NCI-H345 (cell line): ENCODE results near the gene TIAM1.
"Not testable (repeated sequence)": the region's sequence is repeated elsewhere in the genome, so short reads cannot be mapped to it uniquely, and the experiment has no call there.

Source experiments
- DNase-seq: peaks from one replicate; lab custom pipeline; 2025; lab: John Stamatoyannopoulos, UW

TIAM1 gene

GRCh38 chr21:31252091-31252490, 92.0 kb downstream of the TIAM1 start:
- no peak for DNase-seq

GRCh38 chr21:31251686-31252085, 92.4 kb downstream of the TIAM1 start:
- no peak for DNase-seq

GRCh38 chr21:31248598-31248997, 95.5 kb downstream of the TIAM1 start:
- no peak for DNase-seq

GRCh38 chr21:31243611-31244010, 100.5 kb downstream of the TIAM1 start:
- DNase-seq, result no peak

GRCh38 chr21:31236528-31236927, 107.5 kb downstream of the TIAM1 start:
- DNase-seq, result no peak

- no peak for DNase-seq
These were observed 108.2 kb downstream of the TIAM1 start for GRCh38 chr21:31235671-31236450.

- DNase-seq, result no peak
These were observed 109.1 kb downstream of the TIAM1 start for GRCh38 chr21:31234936-31235335.

- DNase-seq, result no peak
These were observed 110.3 kb downstream of the TIAM1 start for GRCh38 chr21:31233711-31234110.

- DNase-seq, result no peak
These were observed 111.7 kb downstream of the TIAM1 start for GRCh38 chr21:31232344-31232743.

- DNase-seq, result no peak
These were observed 113.1 kb downstream of the TIAM1 start for GRCh38 chr21:31230937-31231336.

GRCh38 chr21:31228723-31229122, 115.3 kb downstream of the TIAM1 start:
- not testable (repeated sequence) for DNase-seq

- no peak for DNase-seq
These were observed 118.3 kb downstream of the TIAM1 start for GRCh38 chr21:31225713-31226112.

GRCh38 chr21:31222142-31222541, 121.9 kb downstream of the TIAM1 start:
- no peak for DNase-seq

- no peak for DNase-seq
These were observed 123.0 kb downstream of the TIAM1 start for GRCh38 chr21:31221043-31221442.

GRCh38 chr21:31220575-31220974, 123.5 kb downstream of the TIAM1 start:
- peak; percentile 76 for DNase-seq

- DNase-seq, result no peak
These were observed 125.0 kb downstream of the TIAM1 start for GRCh38 chr21:31218830-31219608.

GRCh38 chr21:31216206-31216605, 127.9 kb downstream of the TIAM1 start:
- no peak for DNase-seq

GRCh38 chr21:31213787-31214186, 130.3 kb downstream of the TIAM1 start:
- no peak for DNase-seq

- DNase-seq, result no peak
These were observed 132.2 kb downstream of the TIAM1 start for GRCh38 chr21:31211836-31212235.

GRCh38 chr21:31205412-31205811, 138.6 kb downstream of the TIAM1 start:
- no peak for DNase-seq

- DNase-seq, result peak; percentile 55
These were observed 139.3 kb downstream of the TIAM1 start for GRCh38 chr21:31204801-31205200.

GRCh38 chr21:31203431-31204054, 140.5 kb downstream of the TIAM1 start:
- DNase-seq, result no peak

GRCh38 chr21:31201548-31201947, 142.5 kb downstream of the TIAM1 start:
- DNase-seq, result no peak
